Measurements from ENCODE around the gene SCML1.
A peak's percentile ranks its signal among the peaks of the same experiment; 100 is the strongest.
"Not testable (repeated sequence)": the region's sequence is repeated elsewhere in the genome, so short reads cannot be mapped to it uniquely, and the experiment has no call there.

The SCML1 gene

DNA sequence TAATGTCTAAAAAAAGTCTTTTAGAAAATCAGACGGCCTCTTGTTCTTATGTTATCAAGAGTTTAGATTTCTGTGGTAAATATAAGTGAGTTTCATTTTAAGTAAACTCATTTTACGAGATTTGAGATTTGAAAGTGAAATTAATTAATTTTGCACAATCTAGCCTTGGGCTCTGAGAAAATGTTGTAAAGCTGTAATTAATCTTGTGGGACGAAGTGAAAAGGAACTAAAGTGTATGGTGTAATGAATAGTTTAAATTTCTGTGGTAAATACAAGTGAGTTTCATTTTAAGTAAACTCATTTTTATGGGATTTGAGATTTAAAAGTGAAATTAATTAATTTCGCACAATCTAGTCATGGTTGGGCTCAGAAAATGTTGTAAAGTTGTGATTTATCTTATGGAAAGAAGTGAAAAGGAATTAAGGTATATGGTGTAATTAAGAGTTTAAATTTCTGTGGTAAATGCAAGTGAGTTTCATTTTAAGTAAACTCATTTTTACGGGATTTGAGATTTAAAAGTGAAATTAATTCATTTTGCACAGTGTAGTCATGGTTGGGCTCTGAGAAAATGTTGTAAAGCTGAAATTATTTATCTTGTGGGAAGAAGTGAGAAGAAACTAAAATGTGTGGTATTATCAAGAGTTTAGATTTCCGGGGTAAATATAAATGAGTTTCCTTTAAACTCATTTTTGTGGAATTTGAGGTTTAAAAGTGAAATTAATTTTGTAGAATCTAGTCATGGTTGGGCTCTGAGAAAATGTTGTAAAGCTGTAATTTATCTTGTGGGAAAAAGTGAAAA lies 1.6 kb downstream of the SCML1 start:
- DNase-seq (ENCODE audit: low spot score), result no peak

- DNase-seq (ENCODE audit: low spot score), result no peak
Measured at GRCh38 chrX:17740137-17741122, 3.1 kb downstream of the SCML1 start.

DNA sequence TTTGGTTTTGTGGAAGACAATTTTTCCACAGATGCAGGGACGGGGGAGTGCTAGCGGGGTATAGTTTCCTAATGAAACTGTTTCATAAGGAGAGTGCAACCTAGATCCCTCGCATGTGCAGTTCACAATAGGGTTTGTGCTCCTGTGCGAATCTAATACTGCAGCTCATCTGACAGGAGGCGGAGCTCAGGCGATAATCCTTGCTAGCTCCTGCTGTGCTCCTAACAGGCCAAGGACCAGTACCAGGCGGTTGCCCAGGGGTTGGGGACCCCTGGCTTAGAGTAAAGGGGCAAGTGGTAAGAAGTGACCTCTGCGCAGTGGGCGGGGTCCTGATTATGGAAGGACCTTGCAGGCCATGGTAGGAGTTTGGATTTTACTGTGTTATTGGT lies 3.8 kb downstream of the SCML1 start:
- no peak for DNase-seq (ENCODE audit: low spot score)

DNA sequence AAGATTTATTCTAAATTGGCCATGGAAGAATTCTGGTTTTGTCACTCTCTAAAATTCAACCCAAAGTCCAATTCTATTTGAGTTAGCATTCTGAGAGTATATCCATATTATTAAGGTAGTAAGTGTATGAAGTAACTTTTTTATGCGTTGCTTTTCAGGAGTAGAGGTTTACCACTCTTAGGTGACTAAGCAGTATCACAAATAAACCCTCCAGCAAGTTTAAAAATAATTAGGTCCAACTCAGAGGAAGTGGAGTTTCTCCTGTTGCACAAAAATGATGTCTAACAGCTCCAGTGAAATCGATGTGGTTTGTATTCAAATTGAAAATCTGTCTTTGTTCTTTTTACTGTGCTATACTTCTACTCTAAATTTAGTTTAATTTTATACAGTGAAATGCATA lies 6.6 kb downstream of the SCML1 start:
- no peak for DNase-seq (ENCODE audit: low spot score)

DNA sequence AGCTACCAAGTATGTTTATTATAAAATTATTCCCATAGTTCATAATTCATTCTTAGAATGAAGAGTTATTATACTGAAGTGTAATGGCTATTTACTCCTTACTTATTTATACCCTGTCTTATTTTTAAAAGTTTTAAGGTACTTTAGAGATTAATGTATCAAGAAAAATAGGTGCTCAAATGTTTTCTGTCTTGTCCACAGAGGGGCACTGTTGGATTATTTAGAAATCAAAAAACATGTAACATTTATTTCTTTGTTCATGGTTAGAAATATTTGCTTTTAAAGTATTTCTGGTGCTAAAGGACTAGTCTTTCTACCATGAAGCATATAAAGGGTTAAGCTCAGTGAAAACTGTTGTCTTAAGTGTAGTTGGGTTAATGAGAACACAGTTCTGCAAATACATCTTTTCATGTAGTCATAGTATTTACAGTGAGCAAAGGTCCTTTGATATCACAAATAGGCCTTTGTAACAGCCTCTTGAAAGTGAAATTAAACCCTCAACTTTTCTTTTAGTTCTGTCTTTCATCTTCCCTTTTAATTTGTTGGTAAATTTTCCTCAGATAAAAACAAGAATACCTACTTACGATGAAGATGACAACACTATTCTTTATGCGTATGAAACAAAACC lies 7.7 kb downstream of the SCML1 start:
- DNase-seq (ENCODE audit: low spot score), result no peak

DNA sequence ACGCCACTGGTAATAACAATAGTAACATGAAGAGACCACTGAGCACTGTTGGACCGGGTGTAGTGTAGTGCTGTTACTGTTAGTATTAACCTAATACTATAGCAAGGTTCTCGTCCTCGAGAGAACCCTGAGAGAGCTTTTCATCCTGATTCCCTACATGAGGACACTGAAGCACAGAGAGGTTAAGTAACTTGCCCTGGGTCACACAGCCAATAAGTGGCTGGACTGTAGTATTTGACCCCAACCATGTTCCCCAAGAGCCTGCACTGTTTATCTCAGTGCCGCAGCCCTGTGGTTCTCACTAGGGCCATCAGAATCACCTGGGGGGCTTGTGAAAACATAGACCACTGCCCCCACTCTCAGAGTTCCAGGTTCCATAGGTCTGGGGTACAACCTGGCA lies 10.4 kb downstream of the SCML1 start:
- no peak for DNase-seq (ENCODE audit: low spot score)

GRCh38 chrX:17748684-17749083 lies 11.4 kb downstream of the SCML1 start:
- DNase-seq (ENCODE audit: low spot score), result no peak

DNA sequence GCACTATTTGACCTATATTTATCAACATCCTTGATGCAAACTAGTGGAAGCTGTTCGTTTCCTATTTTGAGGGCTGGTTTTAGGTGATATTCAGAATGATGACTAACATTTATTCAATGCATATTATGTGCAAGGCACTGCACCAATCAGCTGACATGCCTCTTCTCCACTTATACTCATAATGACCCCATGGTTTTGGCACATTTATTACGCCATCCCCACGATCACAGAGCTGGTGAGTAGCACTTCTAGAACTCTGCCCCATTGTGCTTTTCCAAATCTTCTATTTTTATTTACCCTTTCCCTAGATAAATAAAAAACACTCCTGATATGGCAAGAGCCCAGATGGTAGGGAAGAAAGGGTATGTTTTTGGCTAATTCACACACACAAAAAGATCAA lies 13.1 kb downstream of the SCML1 start:
- no peak for DNase-seq (ENCODE audit: low spot score)

- DNase-seq (ENCODE audit: low spot score), result no peak
Measured at GRCh38 chrX:17758382-17758781, 21.1 kb downstream of the SCML1 start.

DNA sequence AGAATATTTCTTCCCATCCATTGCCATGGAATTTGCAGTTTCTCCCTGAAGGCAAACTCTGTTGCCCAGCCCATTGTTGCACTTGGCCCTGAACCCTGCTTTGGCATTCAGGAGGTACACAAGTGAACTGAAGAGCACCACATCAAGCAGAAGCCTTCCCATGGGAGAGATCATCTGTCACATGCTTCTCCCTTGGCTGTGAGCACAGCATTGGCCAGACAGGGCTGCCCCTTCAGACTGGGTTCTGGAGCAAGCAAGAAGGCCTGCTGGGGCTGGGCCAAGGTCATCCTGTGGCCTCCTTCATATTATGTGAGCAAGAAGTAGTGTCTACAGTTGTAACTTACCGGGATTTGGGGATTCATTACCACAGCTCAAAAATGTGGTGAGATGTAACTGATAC lies 22.7 kb downstream of the SCML1 start:
- DNase-seq (ENCODE audit: low spot score), result no peak

- DNase-seq (ENCODE audit: low spot score), result no peak
Measured at GRCh38 chrX:17767734-17768133, 30.4 kb downstream of the SCML1 start.

DNA sequence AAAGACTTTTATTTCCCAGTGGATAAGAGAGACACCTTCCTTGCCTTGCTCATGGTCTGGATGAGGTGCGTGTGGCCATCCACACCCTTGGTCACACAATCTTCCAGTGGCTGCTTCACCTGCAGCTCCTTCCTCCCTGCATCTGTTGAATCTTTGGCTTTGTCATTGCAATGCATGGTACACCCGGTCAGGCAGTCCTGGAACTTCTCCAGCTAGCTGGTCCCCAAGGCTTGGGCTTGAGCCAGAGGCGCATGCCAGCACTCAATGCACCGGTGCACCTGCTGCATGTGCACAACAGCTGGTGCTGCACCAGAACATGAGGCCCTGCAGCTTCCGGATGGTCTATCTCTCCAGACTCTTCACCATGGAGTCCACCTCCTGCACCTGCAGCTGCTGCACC lies 31.7 kb downstream of the SCML1 start:
- DNase-seq (ENCODE audit: low spot score), result no peak

- DNase-seq (ENCODE audit: low spot score), result no peak
Measured at GRCh38 chrX:17769701-17770269, 32.5 kb downstream of the SCML1 start.

DNA sequence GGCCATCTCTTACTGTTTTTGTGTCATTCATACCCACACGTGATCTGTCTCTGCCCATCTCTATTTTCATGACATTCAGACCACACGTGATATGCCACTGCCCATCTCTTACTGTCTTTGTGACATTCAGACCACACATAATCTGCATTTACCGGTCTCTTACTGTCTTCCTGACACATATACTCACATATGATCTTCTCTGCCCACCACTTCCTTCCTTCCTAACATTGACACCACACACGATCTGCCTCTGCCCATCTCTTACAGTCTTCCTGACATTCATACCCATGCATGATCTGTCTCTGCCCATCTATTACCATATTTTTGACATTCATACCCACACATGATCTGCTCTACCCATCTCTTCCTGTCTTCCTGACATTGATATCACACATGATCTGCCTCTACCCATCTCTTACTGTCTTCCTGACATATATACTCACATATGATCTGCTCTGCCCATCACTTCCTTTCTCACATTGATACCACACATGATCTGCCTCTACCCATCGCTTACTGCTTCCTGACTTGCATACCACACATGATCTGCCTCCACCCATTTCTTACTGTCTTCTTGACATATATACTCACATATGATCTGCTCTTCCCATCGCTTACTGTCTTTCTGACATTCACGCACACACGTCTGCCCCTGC lies 36.1 kb downstream of the SCML1 start:
- DNase-seq (ENCODE audit: low spot score), result no peak

DNA sequence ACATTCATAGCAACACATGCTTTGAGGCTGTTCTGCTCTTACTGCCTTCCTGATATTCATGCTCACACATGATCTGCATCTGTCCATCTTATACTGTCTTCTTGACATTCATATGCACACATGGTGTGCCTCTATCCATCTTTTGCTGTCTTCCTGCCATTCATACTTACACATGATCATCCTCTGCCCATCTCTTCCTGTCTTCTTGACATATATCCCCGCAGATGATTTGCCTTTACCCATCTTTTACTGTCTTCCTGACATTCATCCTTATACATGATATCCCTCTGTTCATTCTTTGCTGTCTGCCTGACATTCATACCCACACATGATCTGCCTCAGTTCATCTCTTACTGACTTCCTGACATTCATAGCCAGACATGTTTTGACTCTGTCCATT lies 36.8 kb downstream of the SCML1 start:
- no peak for DNase-seq (ENCODE audit: low spot score)

- DNase-seq (ENCODE audit: low spot score), result no peak
Measured at GRCh38 chrX:17778997-17779396, 41.7 kb downstream of the SCML1 start.

DNA sequence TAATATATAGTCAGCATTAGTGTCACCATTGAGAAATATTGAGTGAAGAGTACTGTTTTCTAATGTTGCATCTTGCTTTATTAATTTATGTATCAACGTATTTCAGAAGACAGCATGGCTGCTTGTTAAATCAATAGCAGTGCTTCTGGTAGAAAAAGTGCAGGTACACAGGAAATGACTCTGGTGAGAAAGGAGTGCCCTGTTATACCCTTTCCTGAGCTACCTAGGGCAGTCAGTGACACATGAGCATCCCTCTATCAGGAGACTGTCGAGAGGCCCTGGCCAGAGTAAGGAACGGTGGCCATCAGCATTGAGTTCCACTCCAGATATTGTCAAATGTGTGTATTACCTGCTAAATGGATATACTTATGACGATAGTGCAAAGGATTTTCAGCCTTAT lies 42.1 kb downstream of the SCML1 start:
- DNase-seq (ENCODE audit: low spot score), result no peak

DNA sequence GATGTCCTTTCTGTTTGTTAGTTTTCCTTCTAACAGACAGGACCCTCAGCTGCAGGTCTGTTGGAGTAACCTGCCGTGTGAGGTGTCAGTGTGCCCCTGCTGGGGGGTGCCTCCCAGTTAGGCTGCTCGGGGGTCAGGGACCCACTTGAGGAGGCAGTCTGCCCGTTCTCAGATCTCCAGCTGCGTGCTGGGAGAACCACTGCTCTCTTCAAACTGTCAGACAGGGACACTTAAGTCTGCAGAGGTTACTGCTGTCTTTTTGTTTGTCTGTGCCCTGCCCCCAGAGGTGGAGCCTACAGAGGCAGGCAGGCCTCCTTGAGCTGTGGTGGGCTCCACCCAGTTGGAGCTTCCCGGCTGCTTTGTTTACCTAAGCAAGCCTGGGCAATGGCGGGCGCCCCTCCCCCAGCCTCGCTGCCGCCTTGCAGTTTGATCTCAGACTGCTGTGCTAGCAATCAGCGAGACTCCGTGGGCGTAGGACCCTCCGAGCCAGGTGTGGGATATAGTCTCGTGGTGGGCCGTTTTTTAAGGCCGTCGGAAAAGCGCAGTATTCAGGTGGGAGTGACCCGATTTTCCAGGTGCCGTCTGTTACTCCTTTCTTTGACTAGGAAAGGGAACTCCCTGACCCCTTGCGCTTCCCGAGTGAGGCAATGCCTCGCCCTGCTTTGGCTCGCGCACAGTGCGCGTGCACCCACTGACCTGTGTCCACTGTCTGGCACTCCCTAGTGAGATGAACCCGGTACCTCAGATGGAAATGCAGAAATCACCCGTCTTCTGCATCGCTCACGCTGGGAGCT lies 49.5 kb downstream of the SCML1 start:
- DNase-seq (ENCODE audit: low spot score), result not testable (repeated sequence)

DNA sequence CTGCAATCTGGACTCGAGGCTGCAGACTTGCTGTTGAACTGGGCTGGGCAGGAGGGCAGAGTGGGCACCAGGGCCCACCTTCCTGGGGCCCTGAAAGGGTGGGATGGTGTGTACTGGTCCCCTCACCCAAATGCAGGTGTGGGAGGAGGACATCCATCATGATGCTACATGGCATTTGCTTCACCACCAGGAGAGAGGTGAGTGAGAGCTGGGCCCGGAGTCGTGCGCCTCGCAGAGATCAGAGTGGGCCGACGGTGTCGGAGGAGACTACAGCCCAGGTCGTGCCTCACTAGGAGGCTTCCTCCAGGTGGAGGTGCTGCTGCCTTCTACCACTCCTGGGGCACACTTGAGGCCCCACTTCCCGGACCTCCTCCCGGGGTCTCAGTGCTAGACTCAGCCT lies 50.3 kb downstream of the SCML1 start:
- DNase-seq (ENCODE audit: low spot score), result no peak

DNA sequence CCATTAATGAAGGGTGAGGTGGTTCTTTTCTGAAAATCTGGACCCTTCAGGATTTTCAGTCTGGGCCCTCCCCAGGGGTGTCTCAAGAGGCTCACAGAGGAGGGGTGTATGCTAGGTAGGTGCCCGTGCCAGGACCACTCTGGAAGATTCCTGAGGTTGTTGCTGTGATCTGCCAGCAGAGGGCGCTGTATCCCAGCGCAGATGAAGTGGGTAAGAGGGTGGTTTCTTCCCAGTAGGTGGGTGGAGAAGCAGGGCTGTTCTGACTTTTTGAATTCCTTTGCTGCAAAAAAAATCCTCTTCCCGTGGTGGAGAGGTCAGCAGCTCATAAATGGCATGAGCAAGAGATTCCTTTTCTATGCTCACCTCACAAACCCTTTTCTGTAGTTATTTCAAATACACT lies 51.1 kb downstream of the SCML1 start:
- DNase-seq (ENCODE audit: low spot score), result peak; percentile 59

GRCh38 chrX:17788956-17789562 lies 51.8 kb downstream of the SCML1 start:
- DNase-seq (ENCODE audit: low spot score), result no peak

Measured in hepatic stellate cell (primary cell).